LHCN-M2 (cell line): Measurements from ENCODE around the gene SYT14. TPM values are rescaled to one million over a fixed set of nuclear protein-coding genes. Genes with fewer than 3 reads are reported as not detected.
"Not testable (repeated sequence)": the region's sequence is repeated elsewhere in the genome, so short reads cannot be mapped to it uniquely, and the experiment has no call there.

Experiments
- DNase-seq: peaks from one replicate; pipeline ENCODE4 v3.0.0-alpha.2; 2012; ENCODE audit warnings: low read depth
- total RNA-seq: library from RNA; depleted of rRNA; stranded (reverse); fragments of >200 nt; gene quantifications from 2 replicates; pipeline ENCODE4 v1.2.3, GENCODE V29; 2014

SYT14 gene
- total RNA-seq, 1 experiment from 2014 or later, result 14.0 TPM

- DNase-seq, result no peak
These were observed 87.0 kb downstream of the SYT14 start for GRCh38 chr1:210024996-210025395.

DNA sequence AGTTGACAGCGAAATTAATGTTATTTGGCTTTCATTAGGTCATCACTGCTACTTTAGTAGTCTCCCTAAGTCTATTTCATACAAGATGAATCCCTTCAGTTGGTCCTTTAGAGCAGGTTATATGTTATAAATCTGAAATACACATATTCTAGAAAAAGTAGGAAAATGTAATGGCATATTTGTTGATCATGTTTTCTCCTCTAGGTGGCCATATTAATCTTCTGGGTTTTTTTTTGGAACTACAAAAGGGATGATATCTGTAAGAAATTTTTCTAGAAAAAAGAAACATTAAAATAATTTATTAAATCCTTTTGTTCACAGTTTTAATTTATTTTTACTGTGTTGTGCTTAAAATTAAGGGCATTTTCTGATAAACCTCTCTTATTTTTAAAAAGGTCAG is 87.9 kb downstream of the SYT14 start:
- no peak for DNase-seq

DNA sequence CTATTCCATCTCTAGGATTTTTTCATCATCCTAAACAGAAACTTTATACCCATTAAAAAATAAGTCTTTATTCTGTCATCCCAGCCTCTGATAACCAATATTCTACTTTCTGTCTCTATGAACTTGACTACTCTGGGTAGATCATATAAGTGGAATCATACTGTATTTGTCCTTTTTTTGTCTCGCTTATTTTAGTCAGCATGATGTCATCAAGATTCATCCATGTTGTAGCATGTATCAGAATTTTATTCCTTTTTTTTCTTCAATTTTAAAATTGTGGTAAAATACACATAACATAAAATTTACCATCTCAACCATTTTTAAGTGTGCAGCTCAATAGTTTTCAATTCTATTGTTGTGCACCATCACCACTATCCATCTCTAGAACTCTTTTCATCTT is 90.0 kb downstream of the SYT14 start:
- DNase-seq, result no peak

DNA sequence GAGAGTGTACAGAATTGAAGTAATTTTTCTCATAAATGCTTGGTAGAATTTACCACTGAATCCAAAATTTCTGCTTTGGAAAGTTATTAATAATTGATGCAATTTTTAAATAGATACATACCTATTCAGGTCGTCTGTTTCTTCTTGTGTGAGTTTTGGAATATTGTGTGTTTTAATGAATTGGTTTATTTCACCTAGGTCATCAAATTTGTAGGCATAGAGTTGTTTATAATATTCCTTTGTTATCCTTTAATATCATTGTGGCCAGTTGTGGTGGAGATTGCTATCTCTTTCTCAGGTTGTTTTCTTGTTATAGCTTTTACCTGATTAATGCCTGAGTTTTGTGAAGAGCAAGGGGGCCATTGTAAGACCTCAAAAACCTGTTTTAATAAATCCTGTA is 93.5 kb downstream of the SYT14 start:
- DNase-seq, result no peak

GRCh38 chr1:210043058-210043457 is 105.0 kb downstream of the SYT14 start:
- no peak for DNase-seq

GRCh38 chr1:210049616-210050015 is 111.6 kb downstream of the SYT14 start:
- DNase-seq, result no peak

DNA sequence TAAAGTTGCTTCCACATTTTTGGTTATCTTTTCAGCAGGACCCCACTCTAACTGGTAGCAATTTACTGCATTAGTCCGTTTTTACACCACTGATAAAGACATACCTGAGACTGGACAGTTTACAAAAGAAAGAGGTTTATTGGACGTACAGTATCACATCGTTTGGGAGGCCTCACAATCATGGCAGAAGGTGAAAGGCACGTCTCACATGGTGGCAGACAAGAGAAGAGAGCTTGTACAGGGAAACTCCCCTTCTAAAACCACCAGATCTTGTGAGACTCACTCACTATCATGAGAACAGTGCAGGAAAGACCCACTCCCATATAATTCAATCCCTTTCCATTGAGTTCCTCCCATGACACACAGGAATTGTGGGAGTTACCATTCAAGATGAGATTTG is 112.5 kb downstream of the SYT14 start:
- not testable (repeated sequence) for DNase-seq

DNA sequence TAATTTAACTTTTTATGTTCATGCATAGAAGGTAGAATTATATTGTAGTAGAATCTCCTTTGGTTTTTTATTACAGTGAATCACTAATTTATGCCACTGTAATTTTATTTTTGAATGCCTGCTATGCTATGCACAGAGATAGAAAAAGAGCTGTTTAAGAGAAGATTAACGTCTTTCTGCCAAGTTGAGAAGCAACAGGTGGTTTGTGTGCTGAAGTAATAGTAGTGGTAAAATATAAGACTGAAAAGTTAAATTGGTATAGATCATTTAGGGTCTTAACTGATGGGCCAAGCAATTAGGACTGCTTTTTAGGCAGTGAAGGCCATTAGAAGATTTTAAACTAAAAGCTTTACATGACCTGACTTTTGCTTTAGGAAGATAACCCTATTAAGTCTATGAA is 115.1 kb downstream of the SYT14 start:
- DNase-seq, result no peak

DNA sequence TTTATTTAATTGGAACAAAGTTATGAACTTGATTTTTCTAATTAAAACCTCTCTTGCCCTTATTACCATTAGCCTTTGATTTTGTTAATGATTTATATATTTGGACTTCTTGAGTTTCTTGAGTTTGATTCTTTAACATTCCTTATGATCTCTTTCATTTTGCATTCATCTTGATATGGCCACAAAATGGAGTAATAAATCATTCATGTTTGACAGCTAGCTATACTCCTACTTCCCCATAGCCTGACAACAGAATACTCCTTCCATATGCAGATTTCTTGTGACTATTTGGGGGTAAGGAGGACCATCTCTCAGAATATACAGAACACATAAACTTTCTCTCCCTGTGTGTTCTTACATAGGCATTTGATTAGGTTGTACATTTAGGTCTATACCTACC is 119.6 kb downstream of the SYT14 start:
- DNase-seq, result no peak

DNA sequence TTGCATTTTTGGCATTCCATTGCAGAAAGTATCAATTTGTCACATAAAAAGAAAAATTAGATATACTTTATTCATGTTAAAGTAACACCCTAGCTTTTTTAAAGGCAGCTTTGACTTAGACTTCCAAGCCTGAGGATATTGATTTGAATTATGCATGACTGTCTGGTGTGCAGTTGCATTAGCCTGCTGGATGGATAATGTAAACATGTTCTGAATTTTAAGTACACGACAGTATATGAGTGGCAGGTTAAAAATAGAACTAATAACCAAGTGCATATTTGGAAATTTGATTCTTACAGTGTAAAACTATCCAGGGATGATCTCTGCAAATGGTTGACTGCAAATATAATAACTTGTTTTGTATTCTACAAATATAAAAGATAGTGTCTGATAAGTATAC is 124.0 kb downstream of the SYT14 start:
- no peak for DNase-seq

DNA sequence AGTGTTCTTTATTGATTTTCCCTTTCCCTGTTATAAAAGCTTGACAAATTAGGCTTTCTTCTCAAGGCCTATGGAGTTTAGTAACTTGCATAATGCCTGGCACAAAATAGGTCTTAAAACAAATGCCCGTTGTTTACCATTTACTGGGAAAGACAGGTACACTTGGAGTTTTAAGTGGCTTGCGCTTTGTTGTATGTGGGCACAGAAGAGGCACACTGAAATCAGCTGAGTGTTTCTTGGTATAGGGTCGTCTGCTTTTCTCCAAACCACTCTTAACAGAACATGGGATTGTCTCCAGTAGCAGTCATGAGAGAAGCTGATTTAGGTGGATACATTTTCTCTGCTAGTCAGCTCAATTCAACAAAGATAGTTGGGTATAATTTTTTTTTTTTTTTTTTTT is 132.5 kb downstream of the SYT14 start:
- DNase-seq, result no peak

- DNase-seq, result peak; percentile 62
These were observed 134.1 kb downstream of the SYT14 start for GRCh38 chr1:210072129-210072528.

DNA sequence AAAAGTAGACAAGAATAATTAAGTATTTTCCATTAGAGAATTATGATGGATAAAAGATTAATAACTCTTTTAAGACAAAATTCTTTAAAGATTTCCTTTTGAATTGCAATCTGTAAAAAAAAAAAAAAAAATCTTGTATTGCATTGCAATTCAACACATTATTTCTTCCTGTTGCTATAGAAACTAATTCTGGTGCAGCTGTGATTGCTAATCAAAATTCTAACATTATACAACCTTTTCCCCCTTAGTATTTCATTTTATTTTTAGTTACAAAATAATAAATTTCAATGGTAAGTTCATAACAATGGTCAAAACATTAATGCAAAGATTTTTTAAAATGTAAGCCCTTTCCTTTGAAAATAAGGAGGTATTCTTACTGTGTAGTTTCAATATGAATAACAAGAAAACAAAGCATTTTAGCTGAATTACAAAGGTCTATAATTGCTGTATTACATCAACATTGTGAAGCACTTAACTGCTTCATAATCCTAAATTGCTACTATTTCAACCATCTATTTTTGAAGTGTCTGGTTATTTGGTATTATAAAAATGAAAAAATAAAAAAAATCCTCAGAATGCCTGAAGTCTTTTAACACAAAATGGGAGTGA is 135.0 kb downstream of the SYT14 start:
- peak; percentile 69 for DNase-seq

- no peak for DNase-seq
These were observed 136.9 kb downstream of the SYT14 start for GRCh38 chr1:210074904-210075303.

DNA sequence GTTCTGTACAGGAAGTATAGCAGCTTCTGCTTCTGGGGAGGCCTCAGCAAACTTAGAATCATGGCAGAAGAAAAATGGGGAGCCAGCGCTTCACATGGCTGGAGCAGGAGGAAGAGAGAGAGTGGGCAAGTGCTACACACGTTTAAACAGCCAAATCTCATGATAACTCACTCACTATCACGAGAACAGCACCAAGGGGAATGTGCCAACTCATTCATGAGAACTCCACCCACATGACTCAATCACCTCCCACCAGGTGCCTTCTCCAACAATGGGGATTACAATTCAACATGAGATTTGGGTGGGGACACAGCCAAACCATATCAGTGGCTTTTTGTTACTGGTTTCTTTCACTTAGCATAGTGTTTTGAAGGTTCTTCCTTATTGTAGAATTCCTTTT is 138.6 kb downstream of the SYT14 start:
- DNase-seq, result peak; percentile 16

GRCh38 chr1:210081494-210081893 is 143.5 kb downstream of the SYT14 start:
- no peak for DNase-seq

- DNase-seq, result no peak
These were observed 147.3 kb downstream of the SYT14 start for GRCh38 chr1:210085359-210085758.

DNA sequence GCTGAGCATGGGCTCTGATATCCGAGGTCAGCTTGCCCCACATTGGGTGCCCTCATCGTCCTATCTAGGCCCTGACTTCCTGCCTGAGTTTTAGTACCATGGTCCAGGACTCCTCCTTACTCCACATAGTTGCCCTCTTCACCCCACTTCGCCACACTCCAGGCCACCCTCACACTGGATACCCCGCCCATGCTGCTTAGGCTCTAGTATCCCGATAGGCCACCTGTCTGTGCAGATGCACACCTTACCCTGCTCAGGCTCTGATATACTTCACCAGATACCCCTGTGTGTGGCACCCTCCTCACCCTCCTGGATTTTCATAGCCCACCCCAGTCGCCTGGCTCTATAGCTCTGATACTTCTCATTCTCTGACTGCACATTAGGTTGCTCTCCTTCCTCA is 149.0 kb downstream of the SYT14 start:
- no peak for DNase-seq

- peak; percentile 19 for DNase-seq
These were observed 151.8 kb downstream of the SYT14 start for GRCh38 chr1:210089855-210090254.

GRCh38 chr1:210092366-210092765 is 154.3 kb downstream of the SYT14 start:
- no peak for DNase-seq

DNA sequence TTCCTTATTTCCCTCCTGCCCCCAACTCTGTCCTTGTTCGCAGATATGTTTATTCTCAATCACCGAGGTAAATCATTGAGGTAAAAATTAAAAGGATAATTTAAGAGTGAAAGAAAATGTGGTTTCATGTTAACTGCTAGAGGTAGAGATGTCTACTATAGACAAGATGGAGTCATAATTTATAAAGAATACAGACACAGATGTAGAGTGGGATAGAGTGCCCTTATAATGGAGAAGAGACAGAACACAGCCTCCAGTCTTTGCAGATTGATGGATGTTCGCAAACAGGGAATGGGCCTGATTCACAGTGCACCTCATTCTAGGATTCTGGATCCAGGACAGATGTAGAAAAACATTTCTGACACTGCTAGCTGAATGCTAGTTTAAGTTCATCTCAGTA is 155.4 kb downstream of the SYT14 start:
- no peak for DNase-seq

DNA sequence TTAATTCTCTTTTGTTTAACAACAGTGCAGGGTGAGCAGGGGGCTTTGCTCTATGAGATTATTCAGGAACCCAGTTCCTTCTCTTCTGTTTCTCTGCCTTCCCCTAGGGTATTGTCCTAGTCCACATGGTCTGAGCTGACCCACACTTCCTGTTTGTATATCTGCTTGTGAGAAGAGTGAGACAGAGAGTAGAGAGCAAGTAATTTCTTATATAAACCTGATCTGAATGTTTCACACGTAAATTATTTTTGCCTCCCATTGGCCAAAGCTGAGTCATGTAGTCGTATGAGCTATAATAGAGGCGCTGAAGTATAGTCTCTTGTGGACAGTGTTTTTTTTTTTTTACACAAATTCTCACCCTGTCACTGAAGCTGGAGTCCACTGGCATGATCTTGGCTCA is 160.3 kb downstream of the SYT14 start:
- peak; percentile 24 for DNase-seq

DNA sequence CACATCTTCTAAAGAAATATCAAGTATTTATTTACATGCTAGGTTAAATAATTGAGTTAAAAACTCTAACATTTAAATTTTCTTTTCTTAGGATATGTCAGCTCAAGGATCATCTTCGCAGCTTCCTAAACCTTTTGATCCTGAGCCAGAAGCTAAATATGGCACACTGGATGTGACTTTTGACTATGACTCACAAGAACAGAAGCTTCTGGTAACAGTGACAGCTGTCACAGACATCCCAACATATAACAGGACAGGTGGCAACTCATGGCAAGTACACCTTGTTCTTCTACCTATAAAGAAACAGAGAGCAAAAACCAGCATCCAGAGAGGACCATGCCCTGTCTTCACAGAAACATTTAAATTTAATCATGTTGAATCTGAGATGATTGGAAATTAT is 161.9 kb downstream of the SYT14 start:
- DNase-seq, result peak; percentile 79

DNA sequence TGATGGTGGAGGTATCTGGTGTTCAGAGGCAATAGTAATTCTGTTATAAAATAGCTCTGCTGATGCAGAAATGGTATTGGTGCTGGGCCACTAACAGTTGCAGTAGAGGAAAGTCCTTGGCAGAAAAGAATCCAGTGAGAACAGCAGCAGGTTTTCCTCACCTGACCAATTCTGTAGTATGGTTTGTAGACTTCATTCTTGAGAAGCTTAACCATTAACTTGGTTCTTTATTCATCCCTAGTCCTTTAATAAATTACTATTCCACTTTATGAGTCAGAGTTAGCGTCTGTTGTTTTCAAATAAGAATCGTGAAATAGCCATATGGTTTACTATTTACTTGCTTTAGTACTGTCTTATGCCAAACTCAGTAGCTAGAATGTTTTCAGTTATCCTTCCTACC is 166.1 kb downstream of the SYT14 start:
- no peak for DNase-seq
